Erythroblast (primary cell): Measurements from ENCODE around the gene PROSER3.

Experiments used
- DNase-seq, 2 experiments: peaks; one replicate each; lab custom pipeline; 2025; lab: John Stamatoyannopoulos, UW
- GATA1 ChIP-seq: IDR thresholded peaks from 2 replicates; pipeline ENCODE4 v1.6.1; 2011; ENCODE audit warnings: low read depth, mild to moderate bottlenecking, control low read depth, low read length, moderate library complexity
- POLR2A ChIP-seq: IDR thresholded peaks from 2 replicates; pipeline ENCODE4 v1.6.1; 2011; ENCODE audit warnings: mild to moderate bottlenecking, low read length

PROSER3 gene

DNA sequence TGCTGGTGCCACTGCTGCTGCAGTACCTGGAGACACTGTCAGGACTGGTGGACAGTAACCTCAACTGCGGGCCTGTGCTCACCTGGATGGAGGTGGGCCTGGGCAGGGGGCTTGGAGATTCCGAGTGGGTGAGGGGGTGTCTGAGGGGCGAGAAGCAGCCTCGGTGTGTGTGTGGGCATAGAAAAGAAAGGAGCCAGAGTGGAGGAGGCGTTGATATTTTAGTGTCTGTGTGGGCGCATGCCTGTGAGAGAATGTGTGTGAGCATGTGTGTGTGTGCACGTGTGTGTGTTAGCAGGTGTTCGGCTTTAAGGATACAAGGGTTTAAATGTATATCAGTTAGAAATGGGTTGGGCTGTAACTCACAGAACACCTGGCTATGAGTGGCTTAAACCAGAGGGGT, 21.1 kb downstream of the PROSER3 start:
- TF ChIP-seq POLR2A, result no peak
- TF ChIP-seq GATA1, result no peak
- DNase-seq, result no peak

DNA sequence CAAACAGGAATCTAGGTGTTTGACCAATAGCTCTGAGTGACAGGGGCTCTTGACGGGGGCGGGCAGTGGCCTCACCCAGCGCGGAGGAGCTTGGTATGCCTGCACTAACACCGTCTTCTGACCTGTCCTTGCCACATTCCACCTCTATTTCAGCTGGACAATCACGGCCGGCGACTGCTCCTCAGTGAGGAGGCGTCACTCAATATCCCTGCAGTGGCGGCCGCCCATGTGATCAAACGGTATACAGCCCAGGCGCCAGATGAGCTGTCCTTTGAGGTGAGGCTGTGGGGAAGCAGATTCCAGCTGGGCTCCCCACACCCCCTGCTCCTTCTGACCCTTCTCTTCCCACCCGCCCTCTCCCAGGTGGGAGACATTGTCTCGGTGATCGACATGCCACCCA, 22.1 kb downstream of the PROSER3 start:
- no peak for DNase-seq
- no peak for TF ChIP-seq GATA1
- no peak for TF ChIP-seq POLR2A

DNA sequence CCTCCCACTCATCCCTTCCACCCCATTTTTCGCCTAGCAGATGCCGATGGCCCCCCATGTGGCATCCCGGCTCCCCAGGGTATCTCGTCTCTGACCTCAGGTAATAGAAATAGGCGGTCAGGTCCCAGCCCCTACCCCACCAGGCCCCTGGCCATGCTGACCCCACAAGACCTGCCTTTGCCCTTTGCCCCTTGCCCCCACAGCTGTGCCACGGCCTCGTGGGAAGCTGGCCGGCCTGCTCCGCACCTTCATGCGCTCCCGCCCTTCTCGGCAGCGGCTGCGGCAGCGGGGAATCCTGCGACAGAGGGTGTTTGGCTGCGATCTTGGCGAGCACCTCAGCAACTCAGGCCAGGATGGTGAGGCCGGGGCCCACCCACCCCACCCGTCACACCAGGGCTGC, 22.7 kb downstream of the PROSER3 start:
- DNase-seq, result no peak
- TF ChIP-seq GATA1, result no peak
- TF ChIP-seq POLR2A, result no peak

DNA sequence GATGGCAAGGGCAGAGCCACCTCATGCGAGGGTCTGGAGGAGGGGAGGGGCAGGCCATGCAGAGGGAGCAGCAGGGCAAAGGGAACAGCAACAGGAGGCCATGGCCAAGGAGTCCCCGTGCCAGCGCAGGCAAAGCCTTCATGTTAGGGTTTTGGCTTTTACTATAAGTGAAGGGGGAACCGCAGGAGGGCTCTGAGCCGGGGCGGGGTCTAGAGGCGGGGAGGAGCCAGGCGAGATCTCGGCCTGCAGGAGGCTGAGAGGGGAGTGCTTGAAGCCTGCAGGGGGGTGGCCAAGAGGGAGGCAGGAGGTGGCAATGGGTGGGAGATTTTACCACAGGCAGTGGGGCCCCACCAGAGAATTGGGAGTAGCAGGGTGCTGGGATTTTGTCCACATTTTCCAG, 23.7 kb downstream of the PROSER3 start:
- DNase-seq, result no peak
- no peak for TF ChIP-seq POLR2A
- TF ChIP-seq GATA1, result no peak

DNA sequence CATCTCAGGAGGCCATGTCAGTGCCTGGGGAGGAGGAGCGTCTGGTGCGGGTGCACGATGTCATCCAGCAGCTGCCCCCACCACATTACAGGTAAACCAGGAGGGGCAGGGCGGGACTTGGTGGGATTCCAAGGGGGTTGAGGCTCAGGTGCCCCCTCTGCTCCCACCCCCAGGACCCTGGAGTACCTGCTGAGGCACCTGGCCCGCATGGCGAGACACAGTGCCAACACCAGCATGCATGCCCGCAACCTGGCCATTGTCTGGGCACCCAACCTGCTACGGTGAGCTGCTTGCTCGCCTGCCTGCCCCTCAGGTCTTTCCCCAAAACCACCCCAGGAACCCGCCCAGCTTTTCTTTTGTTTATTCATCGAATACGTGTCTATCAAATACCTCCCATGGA, 24.6 kb downstream of the PROSER3 start:
- TF ChIP-seq GATA1 (no peak), POLR2A (no peak)
- no peak for DNase-seq

DNA sequence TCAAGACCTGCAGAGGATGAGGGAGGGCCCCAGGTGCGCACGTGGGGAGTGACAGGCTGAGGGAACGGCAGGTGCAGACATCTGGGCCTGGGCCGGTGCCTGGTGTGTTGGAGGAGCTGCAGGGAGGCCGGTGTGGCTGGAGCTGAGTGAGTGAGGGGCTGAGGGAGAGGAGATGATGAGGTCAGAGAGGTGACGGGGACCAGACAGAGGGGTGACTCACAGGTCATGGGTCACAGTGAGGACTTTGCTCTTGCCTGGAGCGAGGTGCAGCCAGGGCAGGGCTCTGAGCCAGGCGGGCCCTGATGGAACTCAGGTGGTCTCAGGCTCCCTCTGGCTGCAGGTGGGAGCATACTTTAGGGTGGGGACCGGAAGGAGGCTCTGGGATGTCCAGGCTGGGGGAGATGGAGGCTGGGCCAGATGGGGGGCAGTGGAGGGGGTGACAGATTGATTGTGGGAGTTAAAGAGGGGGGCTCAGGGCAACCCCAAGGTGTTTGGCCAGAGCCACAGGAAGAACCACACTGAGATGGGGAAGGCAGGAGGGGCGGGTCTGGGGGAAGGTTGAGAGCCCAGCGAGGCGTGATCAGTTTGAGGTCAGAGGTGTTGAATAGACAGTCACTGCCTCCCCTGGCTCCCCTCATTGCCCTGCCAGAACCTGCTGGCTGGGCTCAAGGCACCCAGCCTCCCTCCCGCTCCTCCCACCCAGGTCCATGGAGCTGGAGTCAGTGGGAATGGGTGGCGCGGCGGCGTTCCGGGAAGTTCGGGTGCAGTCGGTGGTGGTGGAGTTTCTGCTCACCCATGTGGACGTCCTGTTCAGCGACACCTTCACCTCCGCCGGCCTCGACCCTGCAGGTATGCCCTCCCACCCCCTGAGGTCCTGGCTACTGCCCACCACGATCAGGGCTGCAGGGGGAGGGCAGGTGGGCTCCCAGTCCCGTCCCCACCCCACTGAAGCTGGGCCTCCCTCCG, 25.8 kb downstream of the PROSER3 start:
- DNase-seq, result no peak
- TF ChIP-seq GATA1 (no peak), POLR2A (no peak)

DNA sequence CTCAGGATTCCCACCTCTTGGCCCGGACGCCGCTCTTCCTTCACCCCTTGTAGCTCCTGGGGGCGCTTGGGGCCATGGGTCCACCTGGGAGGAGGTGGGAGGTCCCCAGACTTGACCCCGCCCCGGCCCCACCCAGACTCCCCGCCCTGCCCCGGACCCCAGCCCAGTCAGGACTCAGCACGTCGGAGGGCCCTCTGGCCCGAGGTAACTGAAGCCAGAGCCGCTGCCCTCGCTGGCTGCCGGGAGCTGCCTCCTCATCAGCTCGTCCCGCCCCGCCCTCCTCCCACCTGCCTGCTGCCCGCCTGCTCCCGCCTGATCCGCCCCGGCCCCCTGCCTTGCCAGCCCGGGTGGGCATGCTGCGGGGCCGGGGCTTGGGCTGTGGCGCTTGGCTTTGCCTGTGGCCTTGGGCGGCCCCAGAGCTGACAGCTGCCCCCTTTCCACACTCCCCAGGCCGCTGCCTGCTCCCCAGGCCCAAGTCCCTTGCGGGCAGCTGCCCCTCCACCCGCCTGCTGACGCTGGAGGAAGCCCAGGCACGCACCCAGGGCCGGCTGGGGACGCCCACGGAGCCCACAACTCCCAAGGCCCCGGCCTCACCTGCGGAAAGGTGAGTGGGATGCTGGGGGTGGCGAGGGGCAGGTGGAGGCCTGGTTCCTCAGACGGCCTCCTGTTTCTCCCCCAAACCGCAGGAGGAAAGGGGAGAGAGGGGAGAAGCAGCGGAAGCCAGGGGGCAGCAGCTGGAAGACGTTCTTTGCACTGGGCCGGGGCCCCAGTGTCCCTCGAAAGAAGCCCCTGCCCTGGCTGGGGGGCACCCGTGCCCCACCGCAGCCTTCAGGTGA, 26.7 kb downstream of the PROSER3 start:
- no peak for DNase-seq
- TF ChIP-seq GATA1 (no peak), POLR2A (no peak)

DNA sequence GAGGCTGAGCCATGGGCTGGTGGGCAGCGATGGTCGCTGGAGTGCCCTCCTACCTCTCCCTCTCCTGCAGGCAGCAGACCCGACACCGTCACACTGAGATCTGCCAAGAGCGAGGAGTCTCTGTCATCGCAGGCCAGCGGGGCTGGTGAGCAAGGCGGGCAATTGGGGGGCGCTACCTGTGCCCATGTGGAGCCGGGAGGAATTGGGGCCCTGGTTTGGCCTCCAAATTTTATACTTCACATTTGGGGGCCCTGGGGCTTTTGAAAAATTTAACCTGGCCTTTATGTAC, 27.3 kb downstream of the PROSER3 start:
- DNase-seq, result no peak
- no peak for TF ChIP-seq POLR2A
- TF ChIP-seq GATA1, result no peak

DNA sequence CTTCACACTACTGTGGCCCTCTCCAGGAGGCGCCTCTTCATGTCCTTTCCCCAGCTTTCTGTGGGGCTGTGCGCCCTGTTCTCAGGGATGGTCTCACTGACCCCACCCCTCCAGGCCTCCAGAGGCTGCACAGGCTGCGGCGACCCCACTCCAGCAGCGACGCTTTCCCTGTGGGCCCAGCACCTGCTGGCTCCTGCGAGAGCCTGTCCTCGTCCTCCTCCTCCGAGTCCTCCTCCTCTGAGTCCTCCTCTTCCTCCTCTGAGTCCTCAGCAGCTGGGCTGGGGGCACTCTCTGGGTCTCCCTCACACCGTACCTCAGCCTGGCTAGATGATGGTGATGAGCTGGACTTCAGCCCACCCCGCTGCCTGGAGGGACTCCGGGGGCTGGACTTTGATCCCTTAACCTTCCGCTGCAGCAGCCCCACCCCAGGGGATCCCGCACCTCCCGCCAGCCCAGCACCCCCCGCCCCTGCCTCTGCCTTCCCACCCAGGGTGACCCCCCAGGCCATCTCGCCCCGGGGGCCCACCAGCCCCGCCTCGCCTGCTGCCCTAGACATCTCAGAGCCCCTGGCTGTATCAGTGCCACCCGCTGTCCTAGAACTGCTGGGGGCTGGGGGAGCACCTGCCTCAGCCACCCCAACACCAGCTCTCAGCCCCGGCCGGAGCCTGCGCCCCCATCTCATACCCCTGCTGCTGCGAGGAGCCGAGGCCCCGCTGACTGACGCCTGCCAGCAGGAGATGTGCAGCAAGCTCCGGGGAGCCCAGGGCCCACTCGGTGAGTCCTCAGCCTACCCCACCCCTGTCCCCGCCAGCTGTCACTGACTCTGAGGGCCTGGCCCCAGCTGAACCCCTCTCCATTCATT, 28.6 kb downstream of the PROSER3 start:
- TF ChIP-seq GATA1 (no peak), POLR2A (no peak)
- no peak for DNase-seq

DNA sequence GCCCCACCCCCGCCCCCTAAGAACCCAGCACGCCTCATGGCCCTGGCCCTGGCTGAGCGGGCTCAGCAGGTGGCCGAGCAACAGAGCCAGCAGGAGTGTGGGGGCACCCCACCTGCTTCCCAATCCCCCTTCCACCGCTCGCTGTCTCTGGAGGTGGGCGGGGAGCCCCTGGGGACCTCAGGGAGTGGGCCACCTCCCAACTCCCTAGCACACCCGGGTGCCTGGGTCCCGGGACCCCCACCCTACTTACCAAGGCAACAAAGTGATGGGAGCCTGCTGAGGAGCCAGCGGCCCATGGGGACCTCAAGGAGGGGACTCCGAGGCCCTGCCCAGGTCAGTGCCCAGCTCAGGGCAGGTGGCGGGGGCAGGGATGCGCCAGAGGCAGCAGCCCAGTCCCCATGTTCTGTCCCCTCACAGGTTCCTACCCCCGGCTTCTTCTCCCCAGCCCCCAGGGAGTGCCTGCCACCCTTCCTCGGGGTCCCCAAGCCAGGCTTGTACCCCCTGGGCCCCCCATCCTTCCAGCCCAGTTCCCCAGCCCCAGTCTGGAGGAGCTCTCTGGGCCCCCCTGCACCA, 29.3 kb downstream of the PROSER3 start:
- DNase-seq, result no peak

DNA sequence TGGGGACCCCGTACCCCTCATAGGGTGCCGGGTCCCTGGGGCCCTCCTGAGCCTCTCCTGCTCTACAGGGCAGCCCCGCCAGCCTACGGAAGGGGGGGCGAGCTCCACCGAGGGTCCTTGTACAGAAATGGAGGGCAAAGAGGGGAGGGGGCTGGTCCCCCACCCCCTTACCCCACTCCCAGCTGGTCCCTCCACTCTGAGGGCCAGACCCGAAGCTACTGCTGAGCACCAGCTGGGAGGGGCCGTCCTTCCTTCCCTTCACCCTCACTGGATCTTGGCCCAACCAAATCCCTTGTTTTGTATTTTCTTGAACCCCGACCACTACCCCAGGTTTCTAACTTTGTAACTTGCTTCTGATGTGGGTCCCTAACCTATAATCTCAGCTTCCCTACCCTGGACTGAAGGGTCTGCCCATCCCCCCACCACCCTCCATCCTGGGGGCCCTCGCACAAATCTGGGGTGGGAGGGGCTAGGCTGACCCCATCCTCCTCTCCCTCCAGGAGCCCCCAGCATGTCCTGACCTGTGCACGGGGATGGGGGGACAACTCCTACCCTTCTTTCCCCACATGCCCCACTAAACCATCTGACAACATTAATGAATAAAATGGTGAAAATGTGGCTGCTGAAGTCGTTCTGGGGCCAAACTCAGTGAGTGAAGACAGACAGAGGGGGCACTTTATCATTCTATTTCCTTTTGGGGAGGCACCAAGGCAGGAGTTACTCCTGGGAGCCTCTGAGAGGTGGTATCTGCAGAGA, 30.4 kb downstream of the PROSER3 start:
- DNase-seq, result no peak
- TF ChIP-seq POLR2A (no peak), GATA1 (no peak)

More for the DNA sequence above, 29.3 kb downstream of the PROSER3 start:
- TF ChIP-seq POLR2A, result no peak
- no peak for TF ChIP-seq GATA1

DNA sequence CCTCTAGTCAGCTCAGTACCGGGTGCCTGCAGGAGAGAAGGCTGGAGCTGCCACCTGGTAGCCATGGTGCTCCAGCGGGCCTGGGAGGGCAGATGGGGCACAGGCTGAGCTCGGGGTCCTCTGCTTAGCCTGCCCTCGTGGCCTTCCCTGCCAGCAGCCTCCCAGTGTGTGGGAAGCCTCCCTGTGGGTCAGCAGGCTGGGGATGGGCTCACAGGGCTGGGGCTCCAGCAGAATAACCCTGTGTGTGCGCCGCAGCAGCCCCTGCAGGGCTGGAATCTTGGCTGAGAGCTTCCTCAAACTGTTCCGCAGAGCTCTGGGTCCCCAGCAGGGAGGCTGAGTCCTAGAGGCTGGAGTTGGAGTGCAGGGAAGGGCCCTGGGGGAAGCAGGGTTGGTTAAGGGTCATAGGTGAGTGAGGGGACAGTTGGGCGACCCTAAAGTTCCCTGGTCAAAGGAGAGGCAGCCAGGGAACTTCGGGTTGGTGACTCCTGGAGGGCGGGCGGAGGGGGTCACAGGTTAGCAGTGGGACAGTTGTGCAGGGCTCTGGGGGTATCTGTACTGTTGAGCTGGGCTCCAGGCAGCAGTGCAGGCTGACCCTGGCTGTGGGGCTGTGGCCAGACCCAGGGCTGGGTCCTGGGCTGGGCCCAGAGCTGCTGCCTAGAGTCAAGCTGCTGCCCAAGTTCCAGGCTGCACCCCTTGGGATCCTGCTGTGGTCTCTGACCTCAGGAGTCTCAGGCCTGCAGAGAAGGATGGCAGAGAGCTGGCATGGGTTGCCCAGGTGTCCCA, 31.4 kb downstream of the PROSER3 start:
- DNase-seq, result no peak
- TF ChIP-seq POLR2A (no peak), GATA1 (no peak)
